Measurements from ENCODE around the gene IGSF21.

Gene IGSF21

DNA sequence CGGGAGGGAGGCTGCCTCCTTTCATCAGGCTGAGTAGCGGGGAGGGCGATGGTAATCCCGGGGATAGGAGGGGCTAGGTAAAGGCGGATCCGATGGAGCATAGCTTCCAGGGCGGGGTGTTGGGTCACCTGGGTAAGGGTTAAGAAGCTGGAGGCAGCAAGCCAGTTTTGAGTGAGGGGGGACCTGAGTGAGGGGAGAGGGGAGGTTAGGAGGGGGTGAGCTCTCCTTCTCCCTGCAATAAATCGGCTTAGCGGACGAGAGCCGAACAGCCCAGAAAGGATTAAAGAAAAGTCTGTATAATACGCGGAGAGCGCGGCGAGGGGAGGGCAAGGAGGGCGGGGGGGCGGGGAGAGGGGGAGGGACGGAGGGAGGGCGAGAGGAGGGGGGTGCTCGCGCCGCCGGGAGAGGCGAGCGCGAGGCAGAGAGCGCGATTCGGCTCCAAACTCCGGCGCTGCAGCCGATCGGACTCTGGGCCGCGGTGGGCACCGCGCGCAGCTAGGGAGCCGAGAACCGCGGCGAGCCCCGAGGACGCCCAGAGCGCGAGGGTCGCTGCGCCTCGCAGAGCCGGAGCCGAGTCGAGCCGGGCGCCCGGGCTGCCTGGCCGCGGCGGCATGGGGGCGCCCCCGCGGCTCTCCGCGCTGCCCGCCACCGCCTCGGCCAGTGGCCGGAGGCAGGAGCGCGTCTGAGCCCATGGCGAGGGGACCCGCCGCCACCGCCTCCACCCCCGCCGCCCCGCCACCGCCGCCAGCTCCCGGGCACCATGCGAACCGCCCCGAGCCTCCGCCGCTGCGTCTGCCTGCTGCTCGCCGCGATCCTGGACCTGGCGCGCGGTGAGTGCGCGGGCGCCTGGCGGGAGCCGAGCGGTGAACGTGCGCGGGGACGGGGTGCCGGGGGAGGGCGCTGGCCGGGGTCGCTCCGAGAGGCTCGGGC is at the start of gene IGSF21:
Gene IGSF21, plus strand, starts transcription at position 430 of the 930 bp plus-strand sequence. Its CDS starts 331 bp downstream, at position 761.
- peak; percentile 27 for DNase-seq

- no peak for DNase-seq
Observed at GRCh38 chr1:18058206-18058921, 49.2 kb upstream of the IGSF21 start.

DNA sequence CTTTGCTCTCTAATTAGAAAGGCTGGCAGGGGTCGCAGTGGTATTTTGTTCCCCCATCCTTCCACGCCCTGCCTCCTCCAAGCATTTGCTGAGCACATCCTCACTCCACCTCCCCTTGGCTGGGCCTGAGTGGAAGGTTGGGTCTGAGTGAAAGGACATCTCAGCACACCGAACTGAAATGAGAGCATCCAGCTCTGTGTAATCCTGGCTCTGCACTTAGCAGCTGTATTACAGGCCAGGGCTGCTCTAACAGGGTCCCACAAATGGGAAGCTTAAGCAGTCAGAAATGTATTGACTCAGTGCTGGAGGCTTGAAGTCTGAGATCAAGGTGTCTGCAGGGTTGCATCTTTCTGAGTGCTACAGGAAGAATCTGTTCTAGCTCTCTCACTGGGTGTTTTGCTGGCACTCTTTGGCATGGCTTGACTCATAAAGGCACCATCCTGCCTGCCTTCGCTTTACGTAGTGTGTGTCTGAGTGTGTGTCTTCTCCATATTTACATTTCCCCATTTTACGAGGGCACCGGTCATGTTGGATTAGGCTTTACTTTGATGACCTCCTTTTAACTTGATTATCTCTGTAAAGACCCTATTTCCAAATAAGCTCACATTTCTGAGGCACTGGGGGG is 48.5 kb upstream of the IGSF21 start:
- no peak for DNase-seq

- DNase-seq = no peak
Observed at GRCh38 chr1:18060366-18060765, 47.2 kb upstream of the IGSF21 start.

DNA sequence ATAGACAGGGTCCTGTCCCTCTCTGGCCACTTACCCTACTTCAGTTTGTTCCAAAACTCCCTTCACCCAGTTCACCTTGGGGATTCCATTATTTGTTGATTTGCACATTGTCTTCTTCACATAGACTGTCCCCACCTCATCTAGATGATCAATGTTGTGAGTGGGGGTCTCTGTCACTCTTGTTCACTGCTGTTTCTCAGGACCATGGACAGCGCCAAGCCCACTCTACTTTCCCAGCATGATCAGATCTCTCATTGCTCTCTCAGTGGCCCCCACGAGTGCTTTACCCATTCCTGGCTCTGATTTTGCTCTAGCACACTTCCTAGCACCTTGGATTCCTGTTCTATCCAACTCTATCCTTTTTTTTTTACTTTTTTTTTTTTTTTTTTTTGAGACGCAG is 45.4 kb upstream of the IGSF21 start:
- no peak for DNase-seq

DNA sequence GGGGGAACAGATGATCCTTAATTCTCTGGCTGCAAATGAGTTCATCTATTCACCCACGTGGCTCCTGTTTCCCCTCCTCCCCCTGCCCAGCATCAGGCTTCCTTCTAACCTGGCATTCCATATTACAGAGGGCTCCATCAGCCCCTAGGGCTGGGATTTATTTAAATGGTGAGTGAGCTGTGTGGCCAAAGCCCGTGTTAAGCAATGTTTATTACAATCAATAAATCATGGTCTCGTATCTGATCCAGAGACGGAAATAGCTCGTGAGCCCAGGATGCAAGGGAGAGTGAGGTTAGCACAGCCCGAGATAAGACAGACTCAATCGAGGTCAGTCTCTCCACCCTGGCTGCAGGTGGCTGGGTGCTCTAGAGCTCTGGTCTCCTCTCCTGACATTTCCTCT is 43.1 kb upstream of the IGSF21 start:
- no peak for DNase-seq

GRCh38 chr1:18066576-18066975 is 41.0 kb upstream of the IGSF21 start:
- DNase-seq = no peak

GRCh38 chr1:18069903-18070302 is 37.7 kb upstream of the IGSF21 start:
- no peak for DNase-seq

- no peak for DNase-seq
Observed at GRCh38 chr1:18072066-18072465, 35.5 kb upstream of the IGSF21 start.

- DNase-seq = no peak
Observed at GRCh38 chr1:18073066-18073642, 34.4 kb upstream of the IGSF21 start.

DNA sequence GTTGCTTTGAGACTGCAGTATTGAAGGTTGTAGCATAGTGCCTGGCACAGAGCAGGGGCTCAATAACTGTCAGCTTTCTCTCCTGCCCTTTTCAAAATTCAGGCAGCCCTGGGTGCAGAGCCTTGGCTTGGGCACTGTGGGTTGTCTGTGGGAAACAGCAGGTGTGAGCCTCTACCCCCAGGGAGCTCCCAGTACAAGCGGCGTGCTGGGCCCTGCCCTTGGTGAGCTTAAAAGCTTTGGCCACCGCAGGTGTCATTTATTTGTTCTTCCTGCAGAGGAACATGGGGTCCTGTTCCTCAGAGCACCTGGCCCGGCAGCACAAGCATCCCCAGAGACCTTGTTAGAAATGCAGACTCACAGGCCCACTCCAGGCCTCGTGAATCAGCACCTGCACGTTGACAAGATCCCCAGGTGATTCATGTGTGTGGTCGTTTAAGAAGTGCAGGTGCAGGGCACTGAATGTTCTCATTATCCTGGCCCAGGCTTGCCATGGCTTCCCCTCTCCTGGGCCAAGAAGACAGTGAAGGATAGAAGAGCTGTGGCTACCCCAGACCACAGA is 29.9 kb upstream of the IGSF21 start:
- peak; percentile 89 for DNase-seq

GRCh38 chr1:18079941-18080735 is 27.5 kb upstream of the IGSF21 start:
- peak; percentile 60 for DNase-seq

GRCh38 chr1:18085387-18086074 is 22.1 kb upstream of the IGSF21 start:
- DNase-seq = no peak

DNA sequence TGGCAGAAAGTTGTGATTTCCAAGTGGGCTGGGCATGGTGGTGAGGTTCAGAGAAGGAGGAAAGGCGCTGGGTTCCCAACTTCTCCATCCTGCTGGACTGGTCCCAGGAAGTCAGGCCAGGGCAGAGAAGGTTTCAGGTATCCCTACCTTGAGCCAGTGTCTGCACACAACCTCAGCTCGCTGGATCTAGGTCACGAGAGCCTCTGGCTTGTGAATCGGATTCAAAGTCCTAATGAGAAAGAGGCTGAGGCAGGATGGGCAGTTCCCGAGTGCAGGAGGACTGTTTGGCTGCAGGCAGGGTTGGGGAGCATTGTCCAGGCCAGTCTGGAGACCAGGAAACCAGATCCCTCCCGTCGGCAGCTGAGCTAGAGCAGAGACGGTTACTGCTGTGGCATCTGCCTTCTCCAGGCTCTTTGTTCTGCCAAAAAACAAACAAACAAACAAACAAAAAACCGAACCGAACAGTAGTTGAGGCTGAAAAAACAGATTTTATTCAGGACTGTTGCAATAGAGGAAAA is 19.5 kb upstream of the IGSF21 start:
- no peak for DNase-seq

DNA sequence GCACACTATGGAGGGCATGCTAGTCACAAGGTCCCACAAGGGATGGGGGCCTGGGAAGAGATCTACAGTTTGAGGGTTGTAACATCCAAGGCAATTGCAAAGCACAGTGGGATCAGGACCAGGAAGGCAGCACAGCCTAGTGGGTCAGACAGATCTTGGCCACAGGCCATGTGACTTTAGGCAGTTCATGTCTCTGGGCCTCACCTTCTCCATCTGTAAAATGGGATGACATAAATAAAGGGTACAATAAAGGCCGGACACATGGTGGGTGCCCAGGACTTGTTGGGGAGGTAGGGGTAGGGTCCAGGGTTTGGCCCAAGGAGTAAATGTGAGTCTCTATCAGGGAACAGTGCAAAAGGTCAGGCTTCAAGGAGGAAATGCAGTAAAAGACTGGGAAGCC is 18.1 kb upstream of the IGSF21 start:
- no peak for DNase-seq

DNA sequence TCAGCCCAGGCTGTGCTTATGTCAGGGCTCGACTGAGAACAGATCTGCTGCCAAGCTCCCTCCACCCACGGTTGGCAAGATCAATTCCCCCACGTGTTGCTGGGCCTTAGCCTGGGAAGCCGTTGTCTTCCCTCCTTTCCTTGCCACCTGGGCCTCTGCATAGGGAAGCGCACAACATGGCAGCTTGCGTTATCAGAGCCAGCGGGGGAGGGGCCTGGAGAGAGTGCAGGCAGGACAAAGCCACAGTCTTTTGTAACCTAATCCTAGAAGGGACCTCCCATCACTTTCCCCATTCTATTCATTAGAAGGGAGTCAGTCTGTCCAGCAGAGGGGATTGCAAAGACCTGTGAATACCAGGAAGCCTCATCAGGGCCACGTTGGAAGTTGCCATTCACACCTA is 17.0 kb upstream of the IGSF21 start:
- DNase-seq = no peak

DNA sequence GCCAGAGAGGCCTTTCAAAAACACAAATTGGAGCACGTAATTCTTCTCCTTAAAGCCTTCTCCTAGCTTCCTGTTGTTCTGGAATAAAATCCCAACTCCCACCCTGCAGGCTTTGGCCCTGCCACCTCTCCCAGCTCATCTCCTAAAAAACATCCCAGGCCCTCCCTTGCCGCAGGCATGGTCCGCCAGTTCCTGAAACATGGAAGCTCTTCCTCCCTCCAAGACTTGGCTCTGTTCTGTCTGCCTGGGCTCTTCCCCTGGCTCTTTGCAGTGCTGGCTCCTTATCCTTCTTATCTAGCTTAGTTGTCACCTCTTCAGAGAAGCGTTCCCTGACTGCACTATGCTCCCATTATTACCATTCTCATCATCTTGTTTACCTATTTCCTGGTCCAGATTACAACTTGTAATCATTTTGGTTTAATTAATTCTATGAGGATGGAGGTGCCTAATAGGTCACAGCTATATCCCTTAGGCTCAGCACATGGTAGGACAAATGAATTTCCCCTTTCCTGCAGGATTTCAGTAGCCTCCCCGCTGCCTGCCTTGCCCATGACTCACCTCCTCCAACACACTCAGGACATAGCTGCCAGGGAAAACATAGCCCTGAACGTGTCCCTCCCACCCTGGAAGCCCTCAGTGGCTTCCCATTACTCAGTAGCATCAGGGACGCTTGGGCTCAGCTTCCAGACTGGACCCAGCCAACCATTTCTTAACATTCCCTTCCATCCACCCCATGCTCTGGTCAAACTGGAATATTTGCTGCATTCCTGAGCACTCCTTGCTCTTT is 15.7 kb upstream of the IGSF21 start:
- no peak for DNase-seq

- no peak for DNase-seq
Observed at GRCh38 chr1:18093193-18093592, 14.4 kb upstream of the IGSF21 start.

- DNase-seq = no peak
Observed at GRCh38 chr1:18093646-18094045, 14.0 kb upstream of the IGSF21 start.

GRCh38 chr1:18094096-18094495 is 13.5 kb upstream of the IGSF21 start:
- DNase-seq = no peak
